Kidney capillary endothelial cell (primary cell): ENCODE results near the gene TUBA8.
"Not testable (repeated sequence)": the region's sequence is repeated elsewhere in the genome, so short reads cannot be mapped to it uniquely, and the experiment has no call there.

ENCODE experiments used
- DNase-seq: peaks from one replicate; pipeline ENCODE4 v3.0.0-alpha.2; 2018; ENCODE audit warnings: low spot score

TUBA8 gene

GRCh38 chr22:18130699-18131429 lies 20.3 kb downstream of the TUBA8 start:
- DNase-seq = no peak

DNA sequence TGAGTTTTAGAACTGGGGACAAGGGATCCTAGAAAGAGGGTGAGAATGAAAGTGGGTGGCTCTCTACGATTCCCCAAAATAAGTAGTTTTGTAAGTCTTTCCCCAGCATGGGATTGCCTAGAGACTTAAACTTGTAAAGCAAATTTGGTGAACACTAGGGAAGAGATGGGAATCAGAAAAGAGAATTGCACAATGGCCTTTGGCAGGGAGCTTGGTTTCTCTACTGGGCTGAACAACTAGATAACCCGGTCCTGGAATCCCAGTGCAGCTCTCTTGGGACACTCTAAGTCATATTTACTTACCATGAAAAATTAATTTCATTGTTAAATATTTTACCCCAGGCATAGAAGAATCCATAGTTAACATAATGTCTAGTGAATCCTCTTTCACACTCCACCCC lies 22.8 kb downstream of the TUBA8 start:
- no peak for DNase-seq

DNA sequence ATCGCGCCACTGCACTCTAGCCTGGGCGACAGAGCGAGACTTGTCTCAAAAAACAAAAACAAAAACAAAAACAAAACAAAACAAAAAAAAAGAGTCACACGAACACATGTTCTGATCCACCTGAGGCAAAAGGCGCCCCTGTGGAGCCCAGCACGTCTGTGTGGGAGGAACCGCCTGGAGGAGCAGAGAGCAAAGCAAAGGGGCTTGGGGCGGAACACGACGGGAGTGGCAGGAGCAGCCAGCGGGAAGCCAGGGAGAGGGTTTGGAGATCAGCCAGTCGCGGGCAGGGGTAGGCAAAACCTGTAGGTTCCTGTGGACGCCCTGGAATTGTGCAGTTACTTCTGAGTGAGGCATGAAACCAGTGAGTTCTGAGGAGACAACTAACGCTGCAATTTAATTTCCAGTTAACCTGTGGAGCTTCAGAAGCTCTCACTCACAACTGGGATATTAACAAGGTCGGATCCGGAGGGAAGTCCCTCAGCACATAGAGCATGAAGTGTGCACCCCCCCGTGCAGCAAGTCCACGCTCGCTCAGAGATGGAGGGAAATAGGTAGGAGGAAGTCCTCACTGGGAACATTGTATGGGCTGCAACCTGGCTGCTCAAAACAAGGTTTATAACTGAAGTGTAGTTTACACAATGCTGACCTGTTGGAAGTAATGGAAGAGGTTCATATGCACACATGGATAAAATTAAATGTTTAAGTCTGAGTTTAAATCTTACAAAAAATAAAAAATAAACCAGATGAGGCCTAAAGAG lies 26.1 kb downstream of the TUBA8 start:
- DNase-seq = no peak

GRCh38 chr22:18141004-18141403 lies 30.4 kb downstream of the TUBA8 start:
- not testable (repeated sequence) for DNase-seq

- DNase-seq = no peak
These were observed 33.5 kb downstream of the TUBA8 start for GRCh38 chr22:18144105-18144504.

GRCh38 chr22:18145676-18146388 lies 35.2 kb downstream of the TUBA8 start:
- DNase-seq = no peak

- DNase-seq = no peak
These were observed 35.8 kb downstream of the TUBA8 start for GRCh38 chr22:18146389-18146753.

GRCh38 chr22:18147791-18148190 lies 37.2 kb downstream of the TUBA8 start:
- no peak for DNase-seq

GRCh38 chr22:18148293-18148965 lies 37.8 kb downstream of the TUBA8 start:
- DNase-seq = no peak

GRCh38 chr22:18152519-18152918 lies 41.9 kb downstream of the TUBA8 start:
- no peak for DNase-seq

- DNase-seq = no peak
These were observed 44.3 kb downstream of the TUBA8 start for GRCh38 chr22:18154821-18155390.

- DNase-seq = not testable (repeated sequence)
These were observed 44.9 kb downstream of the TUBA8 start for GRCh38 chr22:18155546-18155945.

GRCh38 chr22:18156878-18157713 lies 46.5 kb downstream of the TUBA8 start:
- DNase-seq = peak; percentile 82

DNA sequence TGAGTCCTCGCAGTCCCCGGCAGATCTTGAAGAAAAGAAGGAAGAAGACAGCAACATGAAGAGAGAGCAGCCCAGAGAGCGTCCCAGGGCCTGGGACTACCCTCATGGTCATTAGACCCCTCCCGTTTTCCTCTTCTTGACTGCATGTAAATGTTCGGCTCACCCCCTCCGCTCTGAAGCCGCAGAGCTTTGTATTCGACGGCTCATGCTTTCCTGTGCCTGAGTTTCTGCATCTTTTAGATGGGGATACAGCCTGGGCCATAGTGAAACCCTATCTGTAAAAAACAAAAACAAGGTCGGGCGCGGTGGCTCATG lies 47.1 kb downstream of the TUBA8 start:
- no peak for DNase-seq

- DNase-seq = not testable (repeated sequence)
These were observed 50.0 kb downstream of the TUBA8 start for GRCh38 chr22:18160641-18161040.

DNA sequence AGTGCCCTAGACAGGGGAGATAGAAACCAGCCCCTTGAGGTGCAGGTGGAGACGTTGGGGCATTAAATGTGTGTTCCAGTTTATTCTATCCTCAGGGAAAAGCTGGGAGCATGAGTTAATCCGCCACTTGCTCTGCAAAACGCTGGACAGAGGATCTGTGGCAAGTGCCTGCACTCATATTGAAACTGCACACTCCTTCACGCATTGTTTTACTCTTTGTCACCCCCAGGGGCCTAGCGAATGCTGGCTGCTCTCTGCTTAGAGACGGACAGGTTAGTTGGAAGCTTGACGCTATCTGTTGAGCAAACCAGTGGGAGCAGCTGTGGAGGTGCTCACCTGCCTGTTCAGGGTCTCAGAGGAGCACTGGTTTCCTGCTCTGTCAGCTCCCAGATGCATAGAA lies 53.2 kb downstream of the TUBA8 start:
- not testable (repeated sequence) for DNase-seq

DNA sequence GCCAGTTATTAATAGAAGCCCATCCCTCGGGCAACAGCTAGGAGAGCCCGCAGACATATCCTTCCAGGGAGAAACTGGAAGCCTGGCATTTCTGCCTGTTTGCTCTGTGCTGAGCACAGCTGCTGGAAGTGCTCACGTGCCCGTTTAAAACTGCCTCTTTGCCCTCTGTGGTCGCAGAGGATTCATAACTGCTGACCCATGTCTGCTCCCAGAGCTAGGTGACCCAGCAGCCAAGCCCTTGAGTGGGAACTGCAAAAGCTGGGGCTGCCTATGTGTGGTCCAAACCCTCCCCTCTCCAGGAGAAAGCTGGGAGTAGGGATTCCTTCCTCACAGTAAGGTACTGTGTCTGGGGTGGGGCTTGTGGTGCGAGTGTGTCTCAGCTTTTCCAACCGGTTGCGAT lies 54.0 kb downstream of the TUBA8 start:
- not testable (repeated sequence) for DNase-seq

- DNase-seq = not testable (repeated sequence)
These were observed 54.7 kb downstream of the TUBA8 start for GRCh38 chr22:18165356-18165755.

DNA sequence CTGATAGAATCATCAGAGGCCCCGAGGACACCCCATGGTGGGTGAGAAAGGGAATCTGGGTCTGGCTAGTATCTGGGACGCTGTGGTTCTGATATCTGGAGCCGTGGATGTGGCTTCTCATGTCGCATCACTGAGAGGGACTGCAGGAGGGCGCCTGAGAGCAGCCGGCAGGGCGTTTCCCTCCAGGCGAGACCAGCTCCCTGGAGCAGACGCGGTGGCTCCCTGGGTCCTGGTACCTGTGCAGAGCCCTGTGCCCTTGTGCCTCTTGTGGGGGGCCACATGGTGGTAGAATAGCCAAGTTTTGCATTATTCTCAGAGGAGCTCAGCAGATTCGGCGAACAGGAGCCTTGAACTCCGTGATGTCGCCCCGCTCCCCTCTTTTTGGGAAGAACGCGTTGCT lies 59.7 kb downstream of the TUBA8 start:
- not testable (repeated sequence) for DNase-seq

GRCh38 chr22:18172203-18172602 lies 61.6 kb downstream of the TUBA8 start:
- not testable (repeated sequence) for DNase-seq

- DNase-seq = not testable (repeated sequence)
These were observed 62.2 kb downstream of the TUBA8 start for GRCh38 chr22:18172776-18173175.
